Stomach smooth muscle (tissue), 2 donors: ENCODE results near the gene PGBD5.

ENCODE experiments used
- H3K27ac ChIP-seq: one replicate; pipeline ENCODE4 v1.7.0; 2013; ENCODE audit warnings: mild to moderate bottlenecking, low read length, inconsistent platforms
- H3K27me3 ChIP-seq, 2 donors: one replicate each; pipeline ENCODE4 v1.7.0; 2013; ENCODE audit warnings: low read length in 2 of 2; ENCODE audit not compliant: insufficient read depth in 2 of 2, control insufficient read depth in 1 of 2
- H3K36me3 ChIP-seq, 2 donors: one replicate each; pipeline ENCODE4 v1.7.0; 2013; ENCODE audit warnings: low read length in 2 of 2; ENCODE audit not compliant: control insufficient read depth in 2 of 2, insufficient read depth in 2 of 2
- H3K4me1 ChIP-seq: one replicate; pipeline ENCODE4 v1.7.0; 2013; ENCODE audit warnings: low read length; ENCODE audit not compliant: control insufficient read depth, insufficient read depth
- H3K4me3 ChIP-seq, 2 donors: one replicate each; pipeline ENCODE4 v1.7.0; 2013; ENCODE audit warnings: low read length in 2 of 2
- H3K9ac ChIP-seq, 2 donors: one replicate each; pipeline ENCODE4 v1.7.0; 2013; ENCODE audit warnings: low read length in 2 of 2, mild to moderate bottlenecking in 1 of 2
- H3K9me3 ChIP-seq, 2 donors: one replicate each; pipeline ENCODE4 v1.7.0; 2013; ENCODE audit warnings: low read length in 2 of 2; ENCODE audit not compliant: control insufficient read depth in 2 of 2
- donor health status: healthy.
- donor health status: Pancreatic carcinoma.

The PGBD5 gene

DNA sequence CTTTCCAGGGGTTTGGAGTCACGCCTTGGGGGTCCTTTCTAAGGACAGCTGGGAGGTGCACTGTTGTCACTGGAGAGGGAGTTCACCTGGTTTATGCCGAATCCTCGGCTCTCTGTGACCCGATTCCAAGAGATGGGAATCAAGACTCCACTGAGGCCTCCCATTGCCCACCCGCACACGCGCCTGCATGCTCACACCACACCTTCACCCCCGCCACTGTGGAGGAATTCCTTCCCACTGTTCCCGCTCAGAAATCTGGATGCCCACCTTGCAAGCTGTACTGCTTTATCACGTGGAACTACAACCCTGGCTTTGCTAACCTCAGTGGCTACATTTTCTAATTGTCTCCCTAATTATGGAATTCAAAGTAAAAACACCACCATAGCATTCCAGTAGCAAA is 29.2 kb downstream of the PGBD5 start:
- no peaks in the 10 kb centered on the region for H3K4me1 ChIP-seq
- H3K4me3 ChIP-seq: no peak overlapping the region
- H3K27me3 ChIP-seq: peaks cover 9 to 10% of the 10 kb centered on the region in 2 donors
- no peak overlapping the region for H3K9ac ChIP-seq
- no peaks in the 10 kb centered on the region for H3K36me3 ChIP-seq
- peaks cover 0 to 4% of the 10 kb centered on the region in 2 donors for H3K9me3 ChIP-seq
- no peak overlapping the region for H3K27ac ChIP-seq

DNA sequence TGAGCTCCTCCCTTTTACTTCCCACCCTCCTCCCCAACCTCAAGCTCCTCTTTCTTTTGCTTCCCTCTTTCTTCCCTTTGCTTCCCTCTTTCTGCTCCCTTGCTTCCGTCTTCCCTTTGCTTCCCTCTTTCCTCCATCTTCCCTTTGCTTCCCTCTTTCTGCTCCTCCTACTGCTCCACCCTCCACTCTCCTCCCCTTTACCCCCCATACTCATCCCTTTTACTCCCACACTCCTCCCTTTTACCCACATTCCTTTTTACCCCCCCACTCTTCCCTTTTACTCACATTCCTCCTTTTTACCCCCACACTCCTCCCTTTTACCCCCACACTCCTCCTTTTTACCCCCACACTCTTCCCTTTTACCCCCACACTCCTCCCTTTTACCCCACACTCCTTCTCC is 30.2 kb downstream of the PGBD5 start:
- Histone ChIP-seq H3K27ac (no peak overlapping the region), H3K36me3 (no peaks in the 10 kb centered on the region), H3K9ac (no peak overlapping the region), H3K4me1 (no peaks in the 10 kb centered on the region), H3K4me3 (no peak overlapping the region), H3K27me3 (peaks cover 9 to 10% of the 10 kb centered on the region in 2 donors), H3K9me3 (peaks cover 0 to 4% of the 10 kb centered on the region in 2 donors)

DNA sequence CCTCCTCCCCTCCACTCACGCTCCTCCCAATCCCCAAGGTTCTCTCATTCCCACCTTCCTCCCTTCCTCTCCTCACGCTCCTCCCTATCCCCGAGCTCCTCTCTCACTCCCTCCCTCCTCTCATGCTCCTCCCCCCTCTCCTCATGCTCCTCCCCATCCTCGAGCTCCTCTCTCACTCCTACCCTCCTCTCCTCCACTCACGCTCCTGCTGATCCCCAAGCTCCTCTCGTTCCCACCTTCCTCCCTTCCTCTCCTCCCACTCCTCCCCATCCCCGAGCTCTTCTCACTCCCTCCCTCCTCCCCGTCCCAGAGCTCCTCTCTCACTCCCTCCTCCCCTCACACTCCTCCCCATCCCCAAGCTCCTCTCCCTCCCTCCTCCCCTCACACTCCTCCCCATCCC is 31.4 kb downstream of the PGBD5 start:
- H3K27me3 ChIP-seq: peaks cover 9 to 10% of the 10 kb centered on the region in 2 donors
- no peaks in the 10 kb centered on the region for H3K4me1 ChIP-seq
- no peak overlapping the region for H3K4me3 ChIP-seq
- no peaks in the 10 kb centered on the region for H3K36me3 ChIP-seq
- peaks cover 0 to 4% of the 10 kb centered on the region in 2 donors for H3K9me3 ChIP-seq
- no peak overlapping the region for H3K9ac ChIP-seq
- no peak overlapping the region for H3K27ac ChIP-seq

DNA sequence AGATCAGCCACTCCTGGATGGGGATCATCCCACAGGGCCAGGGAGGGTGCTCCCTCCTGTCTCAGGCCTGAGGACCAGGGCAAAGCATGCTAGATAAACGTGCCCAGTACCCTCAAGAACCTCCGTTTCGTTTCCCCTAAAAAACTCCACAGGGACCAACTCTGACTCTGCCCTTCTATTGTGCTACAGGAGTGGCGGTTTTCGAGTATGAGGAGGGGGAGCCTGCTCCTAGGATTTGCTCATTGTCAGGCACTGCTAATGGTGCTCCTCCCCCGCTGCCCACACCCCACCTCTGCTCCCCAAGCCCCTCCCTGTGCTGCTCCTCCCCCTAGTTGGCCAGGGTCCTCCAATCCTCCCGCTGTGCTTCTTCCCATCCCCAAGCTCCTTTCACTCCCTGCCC is 32.0 kb downstream of the PGBD5 start:
- no peaks in the 10 kb centered on the region for H3K36me3 ChIP-seq
- H3K9me3 ChIP-seq: peaks cover 0 to 4% of the 10 kb centered on the region in 2 donors
- H3K9ac ChIP-seq: no peak overlapping the region
- H3K4me1 ChIP-seq: no peaks in the 10 kb centered on the region
- peaks cover 9 to 10% of the 10 kb centered on the region in 2 donors for H3K27me3 ChIP-seq
- H3K4me3 ChIP-seq: no peak overlapping the region
- H3K27ac ChIP-seq: no peak overlapping the region

DNA sequence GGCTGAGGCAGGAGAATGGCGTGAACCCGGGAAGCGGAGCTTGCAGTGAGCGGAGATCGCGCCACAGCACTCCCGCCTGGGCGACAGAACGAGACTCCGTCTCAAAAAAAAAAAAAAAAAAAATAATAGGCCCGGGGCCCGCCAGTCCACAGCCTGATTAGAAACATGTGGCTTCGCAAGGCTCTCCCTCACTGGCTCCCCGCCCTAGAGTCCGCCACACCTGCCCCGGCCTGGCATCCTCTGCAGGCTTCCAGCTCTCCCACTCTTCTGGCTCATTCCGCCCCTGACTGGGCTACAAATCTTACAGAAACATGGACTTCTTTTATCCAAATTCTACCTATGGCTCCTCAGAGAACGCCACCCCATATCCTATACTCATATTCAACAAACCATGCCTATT is 32.4 kb downstream of the PGBD5 start:
- Histone ChIP-seq H3K9me3 (peaks cover 0 to 4% of the 10 kb centered on the region in 2 donors), H3K4me3 (no peak overlapping the region), H3K4me1 (no peaks in the 10 kb centered on the region), H3K27me3 (peaks cover 9 to 10% of the 10 kb centered on the region in 2 donors), H3K9ac (no peak overlapping the region), H3K36me3 (no peaks in the 10 kb centered on the region), H3K27ac (no peak overlapping the region)

DNA sequence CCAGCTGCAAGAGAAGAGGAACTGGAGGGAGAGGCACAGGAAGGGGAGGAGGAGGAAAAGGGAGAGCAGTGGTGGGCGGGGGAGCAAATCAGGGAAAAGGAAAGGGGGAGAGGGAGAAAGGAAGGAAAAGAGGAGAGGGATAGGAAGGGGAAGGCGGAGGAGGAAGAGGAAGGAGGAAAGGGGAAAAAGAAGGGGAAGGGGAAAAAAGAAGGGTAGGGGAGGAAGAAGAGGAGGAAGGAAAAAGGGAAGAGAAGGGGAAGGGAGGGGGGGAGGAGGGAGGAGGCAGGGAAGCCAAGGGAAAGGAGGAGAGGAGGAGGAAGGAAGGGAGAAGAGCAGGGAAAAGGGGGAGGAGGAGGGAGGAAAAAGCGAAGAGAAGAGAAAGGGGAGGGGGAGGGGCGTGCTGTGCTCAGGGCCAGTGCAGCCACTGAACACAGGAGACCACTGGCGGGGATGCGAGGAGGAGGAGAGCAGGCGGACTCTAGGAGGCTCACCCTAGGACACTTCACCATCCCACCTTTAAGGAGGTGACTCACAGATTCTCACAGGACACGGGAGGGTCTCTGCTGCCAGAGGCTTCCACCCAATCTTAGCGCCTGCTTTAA is 33.1 kb downstream of the PGBD5 start:
- no peak overlapping the region for H3K4me3 ChIP-seq
- no peak overlapping the region for H3K27ac ChIP-seq
- H3K4me1 ChIP-seq: no peaks in the 10 kb centered on the region
- H3K9ac ChIP-seq: no peak overlapping the region
- peaks cover 0 to 4% of the 10 kb centered on the region in 2 donors for H3K9me3 ChIP-seq
- no peaks in the 10 kb centered on the region for H3K36me3 ChIP-seq
- H3K27me3 ChIP-seq: peaks cover 7 to 9% of the 10 kb centered on the region in 2 donors

DNA sequence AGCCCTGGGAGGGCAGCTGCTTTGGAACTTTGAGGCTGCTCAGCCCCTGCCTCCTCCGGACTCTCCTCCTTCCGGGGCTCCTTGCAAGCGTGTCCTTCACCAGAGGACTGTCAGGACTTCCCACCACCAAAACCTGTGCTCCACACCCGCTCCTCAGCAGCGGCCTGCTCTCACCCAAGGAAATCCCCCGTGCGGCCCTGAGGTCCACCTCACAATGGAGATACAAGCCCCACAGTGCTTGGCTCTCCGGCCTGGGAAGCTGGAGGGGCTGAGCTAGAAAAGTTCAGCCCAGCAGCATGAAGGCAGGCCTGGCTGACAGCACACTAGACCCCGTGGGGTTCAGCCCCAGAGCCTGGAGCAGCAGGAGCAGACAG is 33.6 kb downstream of the PGBD5 start:
- H3K4me1 ChIP-seq: no peaks in the 10 kb centered on the region
- H3K9ac ChIP-seq: no peak overlapping the region
- no peak overlapping the region for H3K27ac ChIP-seq
- peaks cover 0 to 4% of the 10 kb centered on the region in 2 donors for H3K9me3 ChIP-seq
- no peaks in the 10 kb centered on the region for H3K36me3 ChIP-seq
- no peak overlapping the region for H3K4me3 ChIP-seq
- peaks cover 4% of the 10 kb centered on the region in 2 donors for H3K27me3 ChIP-seq

DNA sequence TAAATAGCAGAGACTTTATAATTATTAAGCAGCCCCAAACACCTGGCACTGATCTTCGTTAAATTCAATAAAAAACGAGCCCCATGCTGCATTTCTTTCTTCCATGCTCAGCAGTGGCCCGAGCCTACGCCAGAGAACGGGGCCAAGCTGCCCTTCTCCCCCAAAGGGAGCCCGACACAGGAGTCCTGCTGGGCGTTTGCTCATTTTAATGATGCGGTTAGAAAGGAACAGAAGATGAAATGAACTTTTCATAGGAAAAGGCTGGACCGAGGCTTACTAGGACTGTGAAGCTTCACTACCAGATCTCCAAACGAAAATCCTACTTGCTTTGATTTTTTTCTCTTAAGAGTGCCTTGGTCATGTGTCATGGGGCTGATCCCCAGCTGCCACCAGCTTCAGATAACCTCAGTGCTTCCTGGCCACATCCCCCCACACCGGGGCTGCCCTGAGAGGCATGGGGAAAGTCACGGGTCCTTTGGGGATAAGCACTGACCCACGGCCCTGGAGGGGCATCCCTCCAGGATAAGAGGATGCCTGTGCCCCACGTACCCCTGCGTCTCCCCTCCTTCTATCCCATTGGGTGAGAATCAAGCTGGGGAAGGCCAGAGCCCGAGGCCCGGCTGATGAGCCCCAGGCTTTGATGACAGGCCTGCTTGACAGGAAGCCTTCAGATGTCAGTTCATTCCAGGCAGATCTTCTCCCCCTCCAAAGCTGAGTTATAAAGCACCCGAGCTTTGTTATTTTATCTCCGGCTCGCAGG is 34.2 kb downstream of the PGBD5 start:
- Histone ChIP-seq H3K27ac (no peak overlapping the region), H3K4me1 (no peaks in the 10 kb centered on the region), H3K27me3 (peaks cover under 1 to 3% of the 10 kb centered on the region in 2 donors), H3K4me3 (no peak overlapping the region), H3K36me3 (no peaks in the 10 kb centered on the region), H3K9me3 (peaks cover 0 to 4% of the 10 kb centered on the region in 2 donors), H3K9ac (no peak overlapping the region)

DNA sequence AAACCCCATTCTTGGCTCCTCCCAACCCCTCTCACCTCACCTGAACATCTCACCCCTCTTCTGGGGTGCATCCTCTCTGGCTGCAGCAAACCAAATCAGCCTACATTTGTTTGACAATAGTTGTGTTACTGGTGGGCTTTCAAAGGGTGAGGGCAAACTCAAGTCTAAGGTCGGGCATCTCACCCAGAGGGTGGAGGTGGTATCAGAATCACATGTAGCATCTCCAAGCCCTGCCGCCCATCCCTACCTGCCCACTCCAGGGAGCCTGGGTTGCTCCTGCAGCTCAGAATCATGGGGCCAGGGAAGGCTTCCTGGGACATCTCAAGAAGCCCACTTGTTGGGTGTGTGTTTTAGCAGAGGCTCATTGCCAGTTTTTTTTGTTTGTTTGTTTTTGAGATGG is 35.8 kb downstream of the PGBD5 start:
- Histone ChIP-seq H3K4me1 (no peaks in the 10 kb centered on the region), H3K27ac (no peak overlapping the region), H3K4me3 (no peak overlapping the region), H3K36me3 (no peaks in the 10 kb centered on the region), H3K27me3 (no peaks in the 10 kb centered on the region), H3K9me3 (peaks cover 0 to 4% of the 10 kb centered on the region in 2 donors), H3K9ac (no peak overlapping the region)

DNA sequence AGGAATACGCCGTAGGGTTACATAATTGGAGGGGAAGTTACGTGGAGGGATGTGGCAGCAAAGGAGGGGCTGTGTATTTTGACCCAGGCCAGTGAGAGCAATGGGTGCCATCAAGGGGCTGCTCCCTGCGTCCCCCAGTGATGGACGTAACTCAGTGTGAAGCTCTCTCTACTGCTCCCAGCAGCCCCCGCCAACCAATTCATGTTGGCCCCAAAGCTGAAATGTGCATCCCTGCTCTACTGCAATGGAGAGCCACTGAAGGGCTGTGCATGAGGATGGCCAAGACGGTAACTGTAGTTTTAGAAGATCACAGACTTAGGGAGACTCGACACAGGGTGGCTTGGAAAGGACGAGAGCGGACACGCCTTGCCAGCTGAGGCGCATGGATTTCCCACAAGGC is 38.3 kb downstream of the PGBD5 start:
- no peak overlapping the region for H3K4me3 ChIP-seq
- H3K4me1 ChIP-seq: no peaks in the 10 kb centered on the region
- H3K27me3 ChIP-seq: peaks cover 0 to 2% of the 10 kb centered on the region in 2 donors
- H3K27ac ChIP-seq: no peak overlapping the region
- no peak overlapping the region for H3K9ac ChIP-seq
- no peaks in the 10 kb centered on the region for H3K9me3 ChIP-seq
- H3K36me3 ChIP-seq: no peaks in the 10 kb centered on the region

DNA sequence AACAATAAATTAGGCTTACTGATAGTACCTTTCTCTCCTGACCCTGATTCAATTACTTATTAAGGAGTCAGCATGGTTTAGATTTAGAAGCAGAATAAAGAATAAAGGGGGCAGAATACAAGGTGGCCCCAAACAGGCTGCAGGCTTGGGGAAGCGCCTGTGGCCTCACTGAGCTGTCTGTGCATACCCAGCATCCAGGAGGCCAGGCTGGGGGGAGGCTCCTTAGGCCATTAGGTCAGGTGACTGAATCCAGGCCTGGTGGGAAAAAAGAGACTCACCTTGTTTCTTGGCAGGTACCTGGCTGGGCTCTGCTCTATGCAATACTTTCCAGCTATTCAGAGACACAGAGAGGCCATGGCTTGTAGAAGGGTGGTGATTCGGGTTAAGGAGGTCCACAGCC is 38.8 kb downstream of the PGBD5 start:
- Histone ChIP-seq H3K27me3 (peaks cover 0 to 2% of the 10 kb centered on the region in 2 donors), H3K27ac (no peak overlapping the region), H3K9me3 (no peaks in the 10 kb centered on the region), H3K36me3 (no peaks in the 10 kb centered on the region), H3K4me1 (no peaks in the 10 kb centered on the region), H3K4me3 (no peak overlapping the region), H3K9ac (no peak overlapping the region)
